T47D (cell line): Measurements from ENCODE around the gene MNX1.

ENCODE experiments used
- DNase-seq, 2 experiments: peaks; one replicate each; pipeline versions ENCODE4 v3.0.0 to v3.0.0-alpha.2; 2011 to 2012; ENCODE audit warnings: low read depth in 1 of 2, low spot score in 1 of 2
- JUND ChIP-seq: IDR thresholded peaks from 2 replicates; pipeline ENCODE4 v1.6.1; 2012; ENCODE audit warnings: low read depth
- in situ Hi-C: cut with HindIII; loops from 2 replicates; pipeline ENCODE4 v1.10.0; 2016; ENCODE audit warnings: low sequenced_read_pairs, low pct_unique_long_range_greater_than_20kb

Gene MNX1

GRCh38 chr7:157010588-157011332 lies at the start of gene MNX1:
Gene MNX1, minus strand, starts transcription at chr7:157010663. Its CDS starts 313 bp downstream, at chr7:157010350.
- no peak for TF ChIP-seq JUND
- in situ Hi-C loops: no loop called here
- peak; percentile 91 to 98 for DNase-seq

GRCh38 chr7:157059534-157059933 lies 49.1 kb upstream of the MNX1 start:
- DNase-seq: no peak
- in situ Hi-C loops: no loop called here
- TF ChIP-seq JUND: no peak

- no peak for DNase-seq
- no peak for TF ChIP-seq JUND
- in situ Hi-C loops: no loop called here
Measured at GRCh38 chr7:157058701-157059100, 48.2 kb upstream of the MNX1 start.

GRCh38 chr7:157058068-157058467 lies 47.6 kb upstream of the MNX1 start:
- in situ Hi-C loops: no loop called here
- DNase-seq: no peak
- TF ChIP-seq JUND: no peak

- TF ChIP-seq JUND: no peak
- in situ Hi-C loops: no loop called here
- no peak for DNase-seq
Measured at GRCh38 chr7:157056957-157057902, 46.8 kb upstream of the MNX1 start.

GRCh38 chr7:157056246-157056645 lies 45.8 kb upstream of the MNX1 start:
- TF ChIP-seq JUND: no peak
- in situ Hi-C loops: no loop called here
- no peak for DNase-seq

GRCh38 chr7:157054927-157055326 lies 44.5 kb upstream of the MNX1 start:
- in situ Hi-C loops: no loop called here
- no peak for TF ChIP-seq JUND
- no peak for DNase-seq

- TF ChIP-seq JUND: no peak
- DNase-seq: no peak
- in situ Hi-C loops: no loop called here
Measured at GRCh38 chr7:157053118-157053517, 42.7 kb upstream of the MNX1 start.

GRCh38 chr7:157047148-157047547 lies 36.7 kb upstream of the MNX1 start:
- in situ Hi-C loops: no loop called here
- no peak for TF ChIP-seq JUND
- DNase-seq: peak; percentile 21 to 42

GRCh38 chr7:157046681-157047080 lies 36.2 kb upstream of the MNX1 start:
- DNase-seq: no peak
- no peak for TF ChIP-seq JUND
- in situ Hi-C loops: no loop called here

GRCh38 chr7:157044943-157045660 lies 34.6 kb upstream of the MNX1 start:
- no peak for TF ChIP-seq JUND
- in situ Hi-C loops: no loop called here
- no peak for DNase-seq

- DNase-seq: no peak
- TF ChIP-seq JUND: no peak
- in situ Hi-C loops: no loop called here
Measured at GRCh38 chr7:157044147-157044687, 33.8 kb upstream of the MNX1 start.
